HFF-Myc (cell line): ENCODE measurements around the gene GLYATL1.

Experiments
- DNase-seq: peaks from one replicate; pipeline ENCODE4 v3.0.0-alpha.2; 2011; ENCODE audit warnings: low read depth; ENCODE audit errors: extremely low read depth
- H3K4me3 ChIP-seq: replicated peaks from 2 replicates; pipeline ENCODE4 v1.5.1; 2011; ENCODE audit warnings: low read depth, mild to moderate bottlenecking, control low read depth, low read length
- TF ChIP-seq, protein P1 (sequence below): IDR thresholded peaks from 2 replicates; pipeline ENCODE4 v1.5.1; 2012; ENCODE audit warnings: mild to moderate bottlenecking, low read depth, low read length, control low read depth; ENCODE audit errors: missing control alignments

GLYATL1 gene, protein sequence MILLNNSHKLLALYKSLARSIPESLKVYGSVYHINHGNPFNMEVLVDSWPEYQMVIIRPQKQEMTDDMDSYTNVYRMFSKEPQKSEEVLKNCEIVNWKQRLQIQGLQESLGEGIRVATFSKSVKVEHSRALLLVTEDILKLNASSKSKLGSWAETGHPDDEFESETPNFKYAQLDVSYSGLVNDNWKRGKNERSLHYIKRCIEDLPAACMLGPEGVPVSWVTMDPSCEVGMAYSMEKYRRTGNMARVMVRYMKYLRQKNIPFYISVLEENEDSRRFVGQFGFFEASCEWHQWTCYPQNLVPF

DNA sequence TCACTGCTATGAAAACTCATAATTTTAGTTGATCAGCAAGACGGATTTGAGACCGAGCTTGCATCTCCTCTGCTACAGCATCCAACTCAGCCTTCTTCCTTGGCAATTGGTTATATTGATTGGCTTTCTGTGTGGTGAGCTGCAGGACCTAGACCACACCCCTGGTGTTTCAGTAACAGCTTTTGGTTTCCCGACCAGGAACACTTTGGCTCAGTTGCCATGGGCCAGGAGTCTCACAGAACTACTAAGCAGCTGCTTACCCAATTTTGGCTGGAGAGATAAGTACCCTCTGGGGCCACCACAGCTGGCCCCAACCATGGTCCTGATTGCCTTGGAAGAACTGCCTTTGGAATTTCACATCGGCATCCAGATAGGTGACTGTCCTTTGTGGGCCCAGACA, at the start of gene GLYATL1:
GLYATL1 (plus strand) TSS at position 212 of the 400 bp plus-strand sequence. CDS start 7,600 bp downstream, outside the sequence.
- no peak within 1 kb of the TSS for H3K4me3 ChIP-seq
- TF ChIP-seq, protein P1, sequence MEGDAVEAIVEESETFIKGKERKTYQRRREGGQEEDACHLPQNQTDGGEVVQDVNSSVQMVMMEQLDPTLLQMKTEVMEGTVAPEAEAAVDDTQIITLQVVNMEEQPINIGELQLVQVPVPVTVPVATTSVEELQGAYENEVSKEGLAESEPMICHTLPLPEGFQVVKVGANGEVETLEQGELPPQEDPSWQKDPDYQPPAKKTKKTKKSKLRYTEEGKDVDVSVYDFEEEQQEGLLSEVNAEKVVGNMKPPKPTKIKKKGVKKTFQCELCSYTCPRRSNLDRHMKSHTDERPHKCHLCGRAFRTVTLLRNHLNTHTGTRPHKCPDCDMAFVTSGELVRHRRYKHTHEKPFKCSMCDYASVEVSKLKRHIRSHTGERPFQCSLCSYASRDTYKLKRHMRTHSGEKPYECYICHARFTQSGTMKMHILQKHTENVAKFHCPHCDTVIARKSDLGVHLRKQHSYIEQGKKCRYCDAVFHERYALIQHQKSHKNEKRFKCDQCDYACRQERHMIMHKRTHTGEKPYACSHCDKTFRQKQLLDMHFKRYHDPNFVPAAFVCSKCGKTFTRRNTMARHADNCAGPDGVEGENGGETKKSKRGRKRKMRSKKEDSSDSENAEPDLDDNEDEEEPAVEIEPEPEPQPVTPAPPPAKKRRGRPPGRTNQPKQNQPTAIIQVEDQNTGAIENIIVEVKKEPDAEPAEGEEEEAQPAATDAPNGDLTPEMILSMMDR, result no peak
- no peak for DNase-seq

DNA sequence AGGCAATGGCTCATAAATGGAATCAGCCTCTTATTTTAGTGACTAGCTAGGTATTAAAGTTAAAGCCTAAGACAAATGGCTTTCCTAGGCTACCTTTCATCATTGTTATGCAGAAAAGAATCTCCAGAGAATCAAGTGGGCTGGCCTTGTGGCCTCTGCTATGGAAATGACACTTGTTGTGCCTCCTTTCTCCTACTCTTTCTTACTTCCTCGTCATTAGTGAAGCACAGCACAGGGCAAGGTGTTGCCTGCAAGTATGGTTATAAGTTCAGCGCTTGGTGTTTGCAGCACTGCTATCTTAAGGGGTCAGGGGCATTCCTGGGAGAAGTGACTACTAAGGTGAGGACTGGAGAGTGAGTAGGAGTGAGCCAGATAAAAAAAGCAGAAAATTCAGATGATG, 45.4 kb upstream of the GLYATL1 start:
- H3K4me3 ChIP-seq, result no peak overlapping the region
- TF ChIP-seq, protein P1, result no peak
- no peak for DNase-seq

DNA sequence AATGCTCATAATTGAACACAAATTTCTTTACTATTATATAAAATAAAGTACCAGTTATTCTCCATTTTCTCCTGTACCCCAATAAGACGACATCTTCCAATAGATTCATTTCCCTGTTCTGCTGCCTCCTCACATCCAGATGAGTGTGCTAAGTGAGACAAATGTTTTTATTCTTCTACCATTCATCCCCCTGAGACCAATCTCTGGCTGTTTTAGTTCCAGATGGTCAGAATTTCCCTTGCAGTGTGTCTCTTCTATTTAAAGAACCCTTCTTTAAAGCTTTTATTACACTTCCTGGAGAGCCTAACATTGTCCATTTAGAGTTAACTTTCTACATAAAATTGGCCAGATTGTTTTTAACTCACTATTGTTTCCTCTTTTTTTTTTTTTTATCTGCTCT, 41.2 kb upstream of the GLYATL1 start:
- TF ChIP-seq, protein P1, result no peak
- no peak overlapping the region for H3K4me3 ChIP-seq
- DNase-seq, result no peak

DNA sequence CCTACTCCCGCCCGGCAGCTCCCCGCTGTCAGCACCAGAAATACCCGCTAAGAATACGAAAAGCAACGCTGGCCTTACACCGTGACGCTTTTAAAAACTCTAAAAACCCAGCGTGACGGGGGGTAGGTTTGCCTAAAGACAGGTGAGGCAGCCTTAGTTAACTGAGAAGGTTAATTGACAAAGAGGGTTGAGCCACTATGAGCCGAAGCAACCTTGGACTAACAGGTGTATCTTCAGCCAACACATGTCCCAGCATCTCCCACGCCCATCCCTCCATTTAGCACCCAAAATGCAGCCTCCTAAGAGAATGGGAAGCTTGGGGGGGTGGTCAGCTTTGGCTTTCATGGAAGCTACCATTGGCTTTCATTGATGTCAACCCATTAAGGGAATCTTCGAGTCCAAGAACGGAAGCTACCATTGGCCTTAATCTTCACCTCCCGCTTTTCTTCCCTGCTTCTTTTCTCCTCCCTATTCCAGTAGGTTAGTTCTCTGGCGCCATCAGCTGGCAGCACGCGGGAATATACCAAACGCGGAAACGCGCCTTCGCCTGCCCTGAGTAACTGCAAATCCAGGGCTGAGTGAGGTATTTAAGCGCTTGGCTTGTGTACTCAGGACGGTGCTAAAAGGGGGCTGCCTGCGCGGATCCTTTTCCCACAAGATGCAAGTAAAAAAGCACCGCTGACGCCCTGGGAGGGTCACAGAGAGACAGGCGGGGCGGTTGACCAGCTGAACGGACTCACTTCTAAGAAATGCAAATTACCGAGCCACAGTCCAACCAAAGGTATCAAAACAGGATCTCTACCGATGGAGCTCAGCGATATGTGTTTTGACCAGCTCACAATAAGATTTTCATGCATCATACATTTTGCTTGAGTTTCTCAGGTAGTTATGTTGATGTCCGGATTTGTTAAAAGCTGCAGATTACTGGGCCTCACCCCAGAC, 38.5 kb upstream of the GLYATL1 start:
- no peak overlapping the region for H3K4me3 ChIP-seq
- TF ChIP-seq, protein P1, result peak; percentile 63
- no peak for DNase-seq

DNA sequence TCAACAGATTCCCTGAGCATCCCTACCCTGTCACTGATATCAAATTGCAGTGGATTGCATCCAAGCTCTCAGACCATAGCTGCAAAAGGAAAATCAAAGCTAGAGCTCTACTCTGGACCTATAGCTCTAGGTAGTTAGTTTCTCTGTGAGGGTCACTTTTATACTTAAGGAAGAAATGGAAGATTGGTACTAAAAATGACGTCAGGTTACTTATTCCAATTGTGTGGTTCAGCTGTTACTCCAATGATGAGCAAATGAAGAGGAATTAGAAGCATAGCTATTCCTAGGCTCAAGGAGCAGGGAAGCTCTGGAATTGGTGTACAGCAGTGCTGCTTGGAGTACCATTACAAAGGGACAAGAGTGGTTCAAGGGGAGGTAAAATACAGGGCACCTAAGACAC, 36.4 kb upstream of the GLYATL1 start:
- no peak overlapping the region for H3K4me3 ChIP-seq
- TF ChIP-seq, protein P1, result no peak
- no peak for DNase-seq

DNA sequence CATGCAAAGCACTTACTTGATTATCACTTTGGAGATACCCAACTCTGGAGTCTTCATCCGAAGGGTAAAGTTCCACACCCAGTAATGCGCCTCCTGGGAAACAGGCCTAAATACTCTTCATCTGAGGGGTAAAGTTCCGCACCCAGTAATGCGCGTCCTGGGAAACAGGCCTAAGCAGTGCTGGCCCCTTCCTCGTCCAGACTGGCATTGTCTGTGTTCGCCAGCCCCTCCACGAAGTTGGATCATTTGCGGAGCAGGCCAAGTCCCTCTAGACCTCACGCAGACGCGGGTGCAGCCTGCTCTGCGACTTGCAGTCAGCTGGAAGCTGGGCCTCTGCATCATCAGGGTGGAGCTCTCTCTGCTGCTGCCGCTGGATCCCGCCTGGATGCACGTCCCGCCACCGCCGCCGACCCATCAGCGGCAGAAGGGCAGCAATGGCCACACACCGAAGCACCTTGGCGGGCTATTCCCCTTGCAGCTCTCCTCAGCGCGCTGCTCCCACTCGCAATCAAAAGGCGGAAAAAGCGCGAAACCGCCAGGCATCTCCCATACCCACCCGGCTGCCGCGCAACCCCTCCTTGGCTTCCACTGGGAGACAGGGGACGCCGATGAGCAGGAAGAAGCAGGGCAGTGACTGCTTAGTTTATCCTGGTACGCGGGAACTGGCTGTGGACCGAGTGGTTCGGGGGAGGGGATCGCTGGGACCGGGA, 34.1 kb upstream of the GLYATL1 start:
- TF ChIP-seq, protein P1, result no peak
- no peak for DNase-seq
- peak overlapping the region; percentile 59 for H3K4me3 ChIP-seq
